ENCODE results near the gene ANXA4. TPM values are rescaled to one million over a fixed set of nuclear protein-coding genes. Genes with fewer than 3 reads are reported as not detected.
"Not testable (repeated sequence)": the region's sequence is repeated elsewhere in the genome, so short reads cannot be mapped to it uniquely, and the experiment has no call there.

ANXA4 gene
- total RNA-seq, 1 donor from 2014 or later, result 6.6 TPM

GRCh38 chr2:69801745-69802290 lies 59.9 kb downstream of the ANXA4 start:
- H3K36me3 Mint-ChIP-seq (ENCODE audit: low read depth), result no peaks in the 10 kb centered on the region
- H3K4me3 Mint-ChIP-seq, result no peak overlapping the region
- H3K27me3 Mint-ChIP-seq (ENCODE audit: low read depth), result peaks cover 3% of the 10 kb centered on the region
- no peaks in the 10 kb centered on the region for H3K9me3 Mint-ChIP-seq
- no peak for TF ChIP-seq CTCF (conservative IDR thresholded peaks at IDR 0.05)
- H3K4me1 Mint-ChIP-seq, result peaks cover 32% of the 10 kb centered on the region
- no peak overlapping the region for H3K27ac Mint-ChIP-seq (ENCODE audit: unreplicated experiment)
- no peak for DNase-seq (ENCODE audit: low read depth, low spot score)

GRCh38 chr2:69802781-69803367 lies 60.9 kb downstream of the ANXA4 start:
- not testable (repeated sequence) for H3K36me3 Mint-ChIP-seq (ENCODE audit: low read depth); H3K9me3 Mint-ChIP-seq; DNase-seq (ENCODE audit: low read depth, low spot score); H3K27ac Mint-ChIP-seq (ENCODE audit: unreplicated experiment); H3K27me3 Mint-ChIP-seq (ENCODE audit: low read depth); H3K4me3 Mint-ChIP-seq
- H3K4me1 Mint-ChIP-seq, result peaks cover 22% of the 10 kb centered on the region

GRCh38 chr2:69804416-69804815 lies 62.5 kb downstream of the ANXA4 start:
- no peak for TF ChIP-seq CTCF (conservative IDR thresholded peaks at IDR 0.05)
- no peaks in the 10 kb centered on the region for H3K36me3 Mint-ChIP-seq (ENCODE audit: low read depth)
- peaks cover 3% of the 10 kb centered on the region for H3K27me3 Mint-ChIP-seq (ENCODE audit: low read depth)
- no peak for DNase-seq (ENCODE audit: low read depth, low spot score)
- no peaks in the 10 kb centered on the region for H3K9me3 Mint-ChIP-seq
- peaks cover 7% of the 10 kb centered on the region for H3K4me1 Mint-ChIP-seq
- H3K27ac Mint-ChIP-seq (ENCODE audit: unreplicated experiment), result peak overlapping the region; percentile 60
- H3K4me3 Mint-ChIP-seq, result no peak overlapping the region

- H3K27ac Mint-ChIP-seq (ENCODE audit: unreplicated experiment), result no peak overlapping the region
- no peaks in the 10 kb centered on the region for H3K27me3 Mint-ChIP-seq (ENCODE audit: low read depth)
- TF ChIP-seq CTCF (conservative IDR thresholded peaks at IDR 0.05), result no peak
- DNase-seq (ENCODE audit: low read depth, low spot score), result no peak
- H3K36me3 Mint-ChIP-seq (ENCODE audit: low read depth), result no peaks in the 10 kb centered on the region
- no peak overlapping the region for H3K4me3 Mint-ChIP-seq
- peaks cover 5% of the 10 kb centered on the region for H3K4me1 Mint-ChIP-seq
- H3K9me3 Mint-ChIP-seq, result no peaks in the 10 kb centered on the region
Observed at GRCh38 chr2:69805887-69806286, 64.0 kb downstream of the ANXA4 start.

- no peak overlapping the region for H3K27ac Mint-ChIP-seq (ENCODE audit: unreplicated experiment)
Observed at GRCh38 chr2:69807821-69808540, 66.0 kb downstream of the ANXA4 start.

More at GRCh38 chr2:69807821-69808540, 66.0 kb downstream of the ANXA4 start:
- no peaks in the 10 kb centered on the region for H3K9me3 Mint-ChIP-seq
- no peak for DNase-seq (ENCODE audit: low read depth, low spot score)
- no peak for TF ChIP-seq CTCF (conservative IDR thresholded peaks at IDR 0.05)
- no peaks in the 10 kb centered on the region for H3K4me1 Mint-ChIP-seq
- H3K36me3 Mint-ChIP-seq (ENCODE audit: low read depth), result no peaks in the 10 kb centered on the region
- H3K4me3 Mint-ChIP-seq, result no peak overlapping the region
- no peaks in the 10 kb centered on the region for H3K27me3 Mint-ChIP-seq (ENCODE audit: low read depth)

Data from neural crest cell (in vitro differentiated cells).